Astrocyte (in vitro differentiated cells and primary cell): ENCODE results near the gene DLG1. TPM values are rescaled to one million over a fixed set of nuclear protein-coding genes. Genes with fewer than 3 reads are reported as not detected.

Source experiments
- DNase-seq: peaks from one replicate; pipeline ENCODE4 v3.0.0-alpha.2; 2010; ENCODE audit warnings: low read depth
- FAIRE-seq: peaks from 2 replicates; lab custom pipeline; 2011; peaks lifted over from hg19 to GRCh38; lab: Jason Lieb, UNC
- H2AFZ ChIP-seq: 2 replicates; pipeline ENCODE4 v1.6.0; 2012; ENCODE audit warnings: low read depth, low read length, inconsistent platforms
- H3K27ac ChIP-seq: 2 replicates; pipeline ENCODE4 v1.5.1; 2011; ENCODE audit warnings: low read depth, low read length, inconsistent platforms
- H3K27me3 ChIP-seq: 2 replicates; pipeline ENCODE4 v1.6.0; 2011; ENCODE audit warnings: low read length, inconsistent platforms; ENCODE audit not compliant: insufficient read depth
- H3K36me3 ChIP-seq: 2 replicates; pipeline ENCODE4 v1.5.1; 2011; ENCODE audit warnings: low read length, inconsistent platforms; ENCODE audit not compliant: insufficient read depth
- H3K4me1 ChIP-seq: 2 replicates; pipeline ENCODE4 v1.5.1; 2011; ENCODE audit warnings: low read length, inconsistent platforms; ENCODE audit not compliant: insufficient read depth
- H3K4me2 ChIP-seq: 2 replicates; pipeline ENCODE4 v1.6.0; 2012; ENCODE audit warnings: low read length, inconsistent platforms
- H3K4me3 ChIP-seq: 2 replicates; pipeline ENCODE4 v1.5.1; 2011; ENCODE audit warnings: low read depth, mild to moderate bottlenecking, low read length, inconsistent platforms; ENCODE audit not compliant: insufficient read depth
- H3K79me2 ChIP-seq: 2 replicates; pipeline ENCODE4 v1.6.0; 2012; ENCODE audit warnings: mild to moderate bottlenecking, low read length, inconsistent platforms; ENCODE audit not compliant: insufficient read depth
- H3K9ac ChIP-seq: 2 replicates; pipeline ENCODE4 v1.6.0; 2012; ENCODE audit warnings: mild to moderate bottlenecking, low read length, inconsistent platforms
- H3K9me3 ChIP-seq: 2 replicates; pipeline ENCODE4 v1.5.1; 2012; ENCODE audit warnings: low read depth, mild to moderate bottlenecking, low read length, inconsistent platforms; ENCODE audit not compliant: insufficient read depth
- H4K20me1 ChIP-seq: 2 replicates; pipeline ENCODE4 v1.6.0; 2012; ENCODE audit warnings: low read length, inconsistent platforms; ENCODE audit not compliant: insufficient read depth
- H3K27ac Mint-ChIP-seq: one replicate; pipeline ENCODE4 v1.8.0; 2021; ENCODE audit warnings: mild to moderate bottlenecking, mixed read lengths; ENCODE audit not compliant: unreplicated experiment
- H3K27me3 Mint-ChIP-seq: one replicate; pipeline ENCODE4 v1.8.0; 2021; ENCODE audit warnings: low read depth, mixed read lengths; ENCODE audit not compliant: unreplicated experiment
- H3K36me3 Mint-ChIP-seq: one replicate; pipeline ENCODE4 v1.8.0; 2021; ENCODE audit warnings: low read depth, mixed read lengths; ENCODE audit not compliant: unreplicated experiment
- H3K4me1 Mint-ChIP-seq: one replicate; pipeline ENCODE4 v1.8.0; 2021; ENCODE audit warnings: low read depth, mixed read lengths; ENCODE audit not compliant: unreplicated experiment
- H3K4me3 Mint-ChIP-seq: one replicate; pipeline ENCODE4 v1.8.0; 2021; ENCODE audit warnings: mild to moderate bottlenecking, moderate library complexity, mixed read lengths; ENCODE audit not compliant: unreplicated experiment
- H3K9me3 Mint-ChIP-seq: one replicate; pipeline ENCODE4 v1.8.0; 2021; ENCODE audit warnings: mild to moderate bottlenecking, mixed read lengths; ENCODE audit not compliant: unreplicated experiment
- EZH2 ChIP-seq: IDR thresholded peaks from 2 replicates; pipeline ENCODE4 v1.6.1; 2012; ENCODE audit warnings: mild to moderate bottlenecking, low read length, inconsistent platforms; ENCODE audit not compliant: insufficient read depth
- total RNA-seq: library from RNA; stranded (reverse); gene quantifications from 2 replicates; pipeline ENCODE4 v1.2.1, GENCODE V29; 2021
- TF ChIP-seq, protein P1 (sequence below): IDR thresholded peaks from 2 replicates; pipeline ENCODE4 v1.5.1; 2011; ENCODE audit warnings: low read depth, mild to moderate bottlenecking, inconsistent platforms, low read length, moderate library complexity; ENCODE audit not compliant: insufficient read depth

The DLG1 gene
- total RNA-seq, 1 donor from 2014 or later: 210 TPM

DNA sequence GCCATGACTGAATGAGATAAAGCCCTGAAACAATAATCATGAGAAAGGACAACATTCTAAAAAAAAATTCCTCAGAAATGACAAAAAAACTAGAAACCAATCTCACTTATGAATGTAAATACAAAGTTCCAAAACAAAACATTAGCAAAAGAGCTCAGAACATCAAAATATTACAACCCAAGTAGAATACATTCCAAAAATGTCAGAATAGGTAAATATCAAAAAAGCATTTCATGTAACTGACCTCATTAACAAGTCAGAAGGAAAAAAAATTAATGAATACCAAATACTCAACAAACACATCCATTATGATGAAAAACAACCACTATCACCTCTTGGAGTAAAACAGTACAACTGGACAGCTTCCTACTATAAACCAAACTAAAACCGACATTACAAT, 93.1 kb downstream of the DLG1 start:
- Mint-ChIP-seq H3K4me1 (peaks cover 41% of the 10 kb centered on the region), H3K4me3 (no peak overlapping the region), H3K9me3 (no peaks in the 10 kb centered on the region), H3K27ac (no peak overlapping the region), H3K27me3 (no peaks in the 10 kb centered on the region), H3K36me3 (peaks cover 5% of the 10 kb centered on the region)
- Histone ChIP-seq H4K20me1 (peaks cover 97% of the 10 kb centered on the region), H3K9me3 (no peaks in the 10 kb centered on the region), H3K4me1 (no peaks in the 10 kb centered on the region), H3K4me3 (no peak overlapping the region), H3K27me3 (no peaks in the 10 kb centered on the region), H3K9ac (no peak overlapping the region), H3K79me2 (peaks cover 100% of the 10 kb centered on the region), H3K36me3 (no peaks in the 10 kb centered on the region), H3K4me2 (no peak overlapping the region), H3K27ac (no peak overlapping the region), H2AFZ (no peak overlapping the region)
- DNase-seq (no peak), FAIRE-seq (no peak)
- no peak for TF ChIP-seq EZH2
- TF ChIP-seq, protein P1, sequence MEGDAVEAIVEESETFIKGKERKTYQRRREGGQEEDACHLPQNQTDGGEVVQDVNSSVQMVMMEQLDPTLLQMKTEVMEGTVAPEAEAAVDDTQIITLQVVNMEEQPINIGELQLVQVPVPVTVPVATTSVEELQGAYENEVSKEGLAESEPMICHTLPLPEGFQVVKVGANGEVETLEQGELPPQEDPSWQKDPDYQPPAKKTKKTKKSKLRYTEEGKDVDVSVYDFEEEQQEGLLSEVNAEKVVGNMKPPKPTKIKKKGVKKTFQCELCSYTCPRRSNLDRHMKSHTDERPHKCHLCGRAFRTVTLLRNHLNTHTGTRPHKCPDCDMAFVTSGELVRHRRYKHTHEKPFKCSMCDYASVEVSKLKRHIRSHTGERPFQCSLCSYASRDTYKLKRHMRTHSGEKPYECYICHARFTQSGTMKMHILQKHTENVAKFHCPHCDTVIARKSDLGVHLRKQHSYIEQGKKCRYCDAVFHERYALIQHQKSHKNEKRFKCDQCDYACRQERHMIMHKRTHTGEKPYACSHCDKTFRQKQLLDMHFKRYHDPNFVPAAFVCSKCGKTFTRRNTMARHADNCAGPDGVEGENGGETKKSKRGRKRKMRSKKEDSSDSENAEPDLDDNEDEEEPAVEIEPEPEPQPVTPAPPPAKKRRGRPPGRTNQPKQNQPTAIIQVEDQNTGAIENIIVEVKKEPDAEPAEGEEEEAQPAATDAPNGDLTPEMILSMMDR: no peak

DNA sequence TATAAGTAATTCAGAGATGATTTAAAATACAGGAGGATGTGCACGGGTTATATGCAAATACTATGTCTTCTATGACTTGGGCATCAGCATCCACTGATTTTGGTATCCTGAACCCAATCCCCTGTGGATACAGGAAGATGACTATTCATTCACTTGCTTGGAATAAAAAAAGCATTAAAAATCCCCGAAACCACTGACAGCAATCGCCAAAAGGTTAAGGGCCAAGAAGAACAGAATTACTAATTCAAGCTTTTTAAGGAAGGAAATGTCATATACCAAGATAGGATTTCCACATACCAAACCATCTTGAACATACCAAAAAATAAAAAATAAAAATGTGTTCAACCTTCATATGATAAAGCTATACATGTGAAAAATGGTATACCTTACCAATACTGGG, 93.7 kb downstream of the DLG1 start:
- Mint-ChIP-seq H3K27me3 (no peaks in the 10 kb centered on the region), H3K27ac (no peak overlapping the region), H3K36me3 (peaks cover 5% of the 10 kb centered on the region), H3K4me1 (peaks cover 41% of the 10 kb centered on the region), H3K9me3 (no peaks in the 10 kb centered on the region), H3K4me3 (no peak overlapping the region)
- no peaks in the 10 kb centered on the region for H3K4me1 ChIP-seq
- no peak overlapping the region for H3K27ac ChIP-seq
- no peaks in the 10 kb centered on the region for H3K9me3 ChIP-seq
- FAIRE-seq (no peak), DNase-seq (no peak)
- H3K4me3 ChIP-seq: no peak overlapping the region
- no peaks in the 10 kb centered on the region for H3K27me3 ChIP-seq
- no peaks in the 10 kb centered on the region for H3K36me3 ChIP-seq
- H4K20me1 ChIP-seq: peaks cover 97% of the 10 kb centered on the region
- H3K9ac ChIP-seq: no peak overlapping the region
- no peak overlapping the region for H2AFZ ChIP-seq
- no peak overlapping the region for H3K4me2 ChIP-seq
- H3K79me2 ChIP-seq: peaks cover 100% of the 10 kb centered on the region
- TF ChIP-seq, protein P1: no peak
- no peak for TF ChIP-seq EZH2

DNA sequence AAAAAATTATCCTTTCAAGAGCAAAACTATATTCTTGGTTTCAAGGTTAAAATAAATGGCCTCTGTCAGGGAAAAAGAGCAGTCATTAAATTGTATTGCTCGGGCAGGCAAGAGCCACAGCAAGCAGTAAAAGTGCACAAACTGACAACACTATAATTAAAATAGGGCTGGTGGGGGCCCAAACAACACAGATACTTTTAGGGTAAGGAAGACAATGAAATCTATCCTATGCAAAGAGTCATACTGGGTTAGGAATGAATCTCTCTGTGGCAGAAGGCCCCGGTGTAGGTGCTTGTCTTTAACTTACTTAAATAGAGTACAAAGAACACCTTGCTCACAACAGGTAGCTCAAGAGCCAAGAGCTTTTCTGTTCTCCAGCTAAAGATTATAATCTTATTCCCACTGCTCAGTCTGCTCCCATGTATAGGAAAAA, 94.7 kb downstream of the DLG1 start:
- Histone ChIP-seq H3K9ac (no peak overlapping the region), H4K20me1 (peaks cover 97% of the 10 kb centered on the region), H3K4me1 (no peaks in the 10 kb centered on the region), H3K27me3 (no peaks in the 10 kb centered on the region), H3K4me2 (no peak overlapping the region), H3K27ac (no peak overlapping the region), H3K4me3 (no peak overlapping the region), H2AFZ (no peak overlapping the region), H3K9me3 (no peaks in the 10 kb centered on the region), H3K79me2 (peaks cover 100% of the 10 kb centered on the region), H3K36me3 (no peaks in the 10 kb centered on the region)
- no peak overlapping the region for H3K4me3 Mint-ChIP-seq
- DNase-seq (no peak), FAIRE-seq (no peak)
- no peaks in the 10 kb centered on the region for H3K9me3 Mint-ChIP-seq
- H3K36me3 Mint-ChIP-seq: peaks cover 5% of the 10 kb centered on the region
- H3K27ac Mint-ChIP-seq: no peak overlapping the region
- no peaks in the 10 kb centered on the region for H3K27me3 Mint-ChIP-seq
- TF ChIP-seq, protein P1: no peak
- no peak for TF ChIP-seq EZH2
- peaks cover 41% of the 10 kb centered on the region for H3K4me1 Mint-ChIP-seq
